ENCODE results near the gene DNAJC9. TPM values are rescaled to one million over a fixed set of nuclear protein-coding genes. Genes with fewer than 3 reads are reported as not detected.

The DNAJC9 gene
- total RNA-seq, 1 experiment from 2014 or later: 63.5 TPM

- ATAC-seq: no peak
- POLR2A ChIA-PET: no interaction called here
Measured at GRCh38 chr10:73228247-73228646, 18.8 kb downstream of the DNAJC9 start.

GRCh38 chr10:73226663-73227062 is 20.4 kb downstream of the DNAJC9 start:
- CTCF ChIA-PET: interaction anchor here (0.6 kb wide), 1 partner anchor 8 kb away, joined by 4 read pairs; no protein-coding TSS in a partner anchor
- no peaks in the 10 kb centered on the region for H3K4me1 ChIP-seq (ENCODE audit: control insufficient read depth, insufficient read depth, low read length)
- intact Hi-C loops (cut with micrococcal nuclease; ENCODE audit: unreplicated experiment) (no loop called here), in situ Hi-C loops (cut with HindIII; ENCODE audit: low pct_unique_long_range_greater_than_20kb, low sequenced_read_pairs) (no loop called here)
- no peak overlapping the region for H3K4me3 ChIP-seq (ENCODE audit: low read depth in 2 of 2, low read length in 2 of 2)
- no peaks in the 10 kb centered on the region for H3K9me3 ChIP-seq (ENCODE audit: control insufficient read depth, insufficient read depth, low read depth, low read length)
- no peak for ATAC-seq
- H3K36me3 ChIP-seq (ENCODE audit: control insufficient read depth, insufficient read depth, low read length): no peaks in the 10 kb centered on the region
- H3K27me3 ChIP-seq (ENCODE audit: control insufficient read depth, insufficient read depth, low read length): no peaks in the 10 kb centered on the region
- POLR2A ChIA-PET: no interaction called here
- no peak for TF ChIP-seq CTCF (IDR thresholded peaks at IDR 0.05)
- TF ChIP-seq TCF7L2 (IDR thresholded peaks at IDR 0.05; ENCODE audit: low read depth, low read length): no peak
- TF ChIP-seq POLR2AphosphoS5 (IDR thresholded peaks at IDR 0.05; ENCODE audit: low read depth, low read length): no peak
- TF ChIP-seq REST (IDR thresholded peaks at IDR 0.05; ENCODE audit: insufficient read depth in 1 of 2, low read depth in 2 of 2, low read length in 1 of 2): no peak
- no peak for TF ChIP-seq SIN3A (IDR thresholded peaks at IDR 0.05; ENCODE audit: borderline replicate concordance, insufficient read depth, low read depth, low read length)
- no TSS peak for BruUV-seq (replicated peaks)
- DNase-seq (ENCODE audit: low read depth, low spot score): no peak
- H3K27ac ChIP-seq (ENCODE audit: low read length): no peak overlapping the region

More at GRCh38 chr10:73228247-73228646, 18.8 kb downstream of the DNAJC9 start:
- TF ChIP-seq TCF7L2 (IDR thresholded peaks at IDR 0.05; ENCODE audit: low read depth, low read length): no peak
- no peak for TF ChIP-seq CTCF (IDR thresholded peaks at IDR 0.05)
- TF ChIP-seq POLR2AphosphoS5 (IDR thresholded peaks at IDR 0.05; ENCODE audit: low read depth, low read length): no peak
- no peak for TF ChIP-seq REST (IDR thresholded peaks at IDR 0.05; ENCODE audit: insufficient read depth in 1 of 2, low read depth in 2 of 2, low read length in 1 of 2)
- no peak for TF ChIP-seq SIN3A (IDR thresholded peaks at IDR 0.05; ENCODE audit: borderline replicate concordance, insufficient read depth, low read depth, low read length)
- in situ Hi-C loops (cut with HindIII; ENCODE audit: low pct_unique_long_range_greater_than_20kb, low sequenced_read_pairs) (no loop called here), intact Hi-C loops (cut with micrococcal nuclease; ENCODE audit: unreplicated experiment) (no loop called here)
- no TSS peak for BruUV-seq (replicated peaks)
- CTCF ChIA-PET: no interaction called here
- peaks cover 5% of the 10 kb centered on the region; the same call in 1 of the 2 replicates for H3K36me3 ChIP-seq (ENCODE audit: control insufficient read depth, insufficient read depth, low read length)
- no peak for DNase-seq (ENCODE audit: low read depth, low spot score)
- H3K4me1 ChIP-seq (ENCODE audit: control insufficient read depth, insufficient read depth, low read length): no peaks in the 10 kb centered on the region
- no peaks in the 10 kb centered on the region for H3K27me3 ChIP-seq (ENCODE audit: control insufficient read depth, insufficient read depth, low read length)
- no peak overlapping the region for H3K4me3 ChIP-seq (ENCODE audit: low read depth in 2 of 2, low read length in 2 of 2)
- H3K27ac ChIP-seq (ENCODE audit: low read length): no peak overlapping the region
- H3K9me3 ChIP-seq (ENCODE audit: control insufficient read depth, insufficient read depth, low read depth, low read length): no peaks in the 10 kb centered on the region
